ENCODE data around the gene GRN.

- TF ChIP-seq EZH2 (IDR thresholded peaks at IDR 0.05), result no peak
- no peak for TF ChIP-seq FOXP2 (optimal IDR thresholded peaks at IDR 0.05; ENCODE audit: control extremely low read depth, extremely low read length, insufficient read depth)
- TF ChIP-seq POLR2AphosphoS5 (IDR thresholded peaks at IDR 0.05; ENCODE audit: borderline replicate concordance, low read depth, low read length), result no peak
Measured at GRCh38 chr17:44387804-44388203, 42.7 kb downstream of the GRN start.

Data from SK-N-MC (cell line).